Fibroblast of gingiva (primary cell): ENCODE data around the gene DCTPP1.
"Not testable (repeated sequence)": the region's sequence is repeated elsewhere in the genome, so short reads cannot be mapped to it uniquely, and the experiment has no call there.

Experiments used
- DNase-seq: peaks from one replicate; pipeline ENCODE4 v3.0.0-alpha.2; 2011; ENCODE audit warnings: low read depth

Gene DCTPP1

GRCh38 chr16:30413112-30413806, 16.6 kb downstream of the DCTPP1 start:
- no peak for DNase-seq

GRCh38 chr16:30409125-30410060, 20.4 kb downstream of the DCTPP1 start:
- DNase-seq, result peak; percentile 73

- DNase-seq, result no peak
Observed at GRCh38 chr16:30407804-30408534, 21.9 kb downstream of the DCTPP1 start.

- peak; percentile 87 for DNase-seq
Observed at GRCh38 chr16:30407102-30407803, 22.6 kb downstream of the DCTPP1 start, which contains the start of gene ZNF771. Gene ZNF771, plus strand, starts transcription at chr16:30407606. Its CDS starts 448 bp downstream, at chr16:30408054.

GRCh38 chr16:30406795-30407101, 23.1 kb downstream of the DCTPP1 start:
- no peak for DNase-seq

- no peak for DNase-seq
Observed at GRCh38 chr16:30401768-30402425, 27.9 kb downstream of the DCTPP1 start.

- DNase-seq, result no peak
Observed at GRCh38 chr16:30399435-30400186, 30.2 kb downstream of the DCTPP1 start.

- DNase-seq, result no peak
Observed at GRCh38 chr16:30398661-30399434, 31.0 kb downstream of the DCTPP1 start.

GRCh38 chr16:30397776-30398660, 31.8 kb downstream of the DCTPP1 start:
- no peak for DNase-seq

GRCh38 chr16:30397056-30397455, 32.8 kb downstream of the DCTPP1 start:
- DNase-seq, result no peak

- DNase-seq, result not testable (repeated sequence)
Observed at GRCh38 chr16:30396627-30397026, 33.2 kb downstream of the DCTPP1 start.

- DNase-seq, result no peak
Observed at GRCh38 chr16:30395992-30396585, 33.7 kb downstream of the DCTPP1 start.

- DNase-seq, result peak; percentile 94
Observed at GRCh38 chr16:30395155-30395991, 34.5 kb downstream of the DCTPP1 start, which contains the start of gene ZNF48. Gene ZNF48, plus strand, starts transcription at chr16:30395420. Its CDS starts 375 bp downstream, at chr16:30395795.

GRCh38 chr16:30394592-30395154, 35.2 kb downstream of the DCTPP1 start:
- DNase-seq, result no peak

GRCh38 chr16:30383521-30383920, 46.3 kb downstream of the DCTPP1 start:
- DNase-seq, result no peak

GRCh38 chr16:30382111-30382881, 47.5 kb downstream of the DCTPP1 start, which contains the start of gene SEPTIN1:
Gene SEPTIN1, minus strand, starts transcription at chr16:30382561. Its CDS starts 19 bp downstream, at chr16:30382542.
- no peak for DNase-seq
